ENCODE results near the gene LAD1. TPM values are rescaled to one million over a fixed set of nuclear protein-coding genes. Genes with fewer than 3 reads are reported as not detected.

Gene LAD1
- total and polyA plus RNA-seq, 2 of the 13 experiments (the other 11 are each of a cell fraction or from before 2014, with no cell fraction given), result 10.8 to 65.6 TPM

DNA sequence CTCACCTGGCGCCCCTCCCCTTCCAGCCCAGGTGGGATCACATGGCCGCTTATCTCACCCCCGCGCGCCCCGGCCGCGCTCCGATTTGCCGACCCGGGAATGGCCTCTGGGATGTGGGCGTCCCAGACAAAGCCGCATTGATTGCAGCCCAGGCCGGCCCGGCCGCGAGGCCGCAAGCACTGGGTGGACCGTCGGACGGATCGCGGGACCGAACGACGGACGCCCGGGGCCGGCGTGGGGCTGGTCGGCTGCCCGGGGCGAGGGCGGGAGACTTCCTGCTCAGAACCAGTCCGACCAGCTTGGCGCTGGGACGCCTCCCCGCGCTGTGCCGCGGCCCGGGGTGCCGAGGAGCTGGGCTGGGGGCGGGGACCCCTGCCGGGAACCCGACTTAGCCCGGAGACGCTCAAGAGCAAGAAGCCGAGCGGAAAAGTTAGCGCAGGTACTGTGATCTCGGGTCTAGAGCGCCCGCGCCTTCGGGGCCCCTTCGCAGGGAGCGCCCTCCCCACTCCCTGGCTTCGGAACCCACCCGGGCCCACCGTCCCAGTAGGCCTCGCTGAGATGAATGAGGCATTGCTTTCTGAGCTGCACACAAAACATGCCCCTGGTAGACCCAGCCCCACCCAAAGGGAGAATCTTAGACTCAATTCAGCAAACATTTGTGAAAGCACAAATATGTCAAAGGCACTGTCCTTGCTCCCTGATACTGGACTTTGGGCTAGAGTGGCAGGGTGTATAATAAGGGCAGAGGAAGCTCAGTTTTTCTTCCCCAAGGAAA lies 415 bp upstream of the LAD1 start (continued):
- TF ChIP-seq KLF13 (CRISPR knock-in tag; IDR thresholded peaks at IDR 0.05) (no peak), ZNF136 (CRISPR knock-in tag; IDR thresholded peaks at IDR 0.05; ENCODE audit: low read depth) (no peak), PHF8 (CRISPR knock-in tag; IDR thresholded peaks at IDR 0.05) (peak; percentile 81), ZNF335 (CRISPR knock-in tag; IDR thresholded peaks at IDR 0.05) (no peak), STAT5B (CRISPR knock-in tag; IDR thresholded peaks at IDR 0.05) (no peak), ZC3H13 (CRISPR knock-in tag; IDR thresholded peaks at IDR 0.05) (no peak; the same call in 1 of the 2 replicates), NR2C2 (CRISPR knock-in tag; IDR thresholded peaks at IDR 0.05; ENCODE audit: borderline replicate concordance) (peak; percentile 22; the same call in 1 of the 2 replicates), ZNF883 (CRISPR knock-in tag; IDR thresholded peaks at IDR 0.05; ENCODE audit: not compliant biosample characterization) (peak; percentile 66), TSC22D2 (CRISPR knock-in tag; IDR thresholded peaks at IDR 0.05; ENCODE audit: borderline replicate concordance) (no peak; the same call in 1 of the 2 replicates), ZNF121 (CRISPR knock-in tag; IDR thresholded peaks at IDR 0.05) (peak; percentile 56; the same call in 1 of the 2 replicates), GPN1 (CRISPR knock-in tag; IDR thresholded peaks at IDR 0.05; ENCODE audit: borderline replicate concordance) (no peak), ATRX (CRISPR knock-in tag; IDR thresholded peaks at IDR 0.05; ENCODE audit: borderline replicate concordance) (no peak), ZFP37 (CRISPR knock-in tag; IDR thresholded peaks at IDR 0.05; ENCODE audit: borderline replicate concordance) (no peak), ERF (CRISPR knock-in tag; IDR thresholded peaks at IDR 0.05) (no peak; the same call in none of the 2 replicates), HOXA7 (CRISPR knock-in tag; IDR thresholded peaks at IDR 0.05) (no peak), AKAP8 (CRISPR knock-in tag; IDR thresholded peaks at IDR 0.05) (peak; percentile 71; the same call in 1 of the 2 replicates), SMARCC2 (IDR thresholded peaks at IDR 0.05) (no peak), HNF4A (CRISPR knock-in tag; IDR thresholded peaks at IDR 0.05) (peak; percentile 87), ZNF703 (CRISPR knock-in tag; IDR thresholded peaks at IDR 0.05; ENCODE audit: borderline replicate concordance) (no peak; the same call in 1 of the 2 replicates), ZBTB20 (CRISPR knock-in tag; IDR thresholded peaks at IDR 0.05; ENCODE audit: borderline replicate concordance, low read depth) (no peak), ZNF589 (CRISPR knock-in tag; conservative IDR thresholded peaks at IDR 0.05) (no peak), NKX3-1 (CRISPR knock-in tag; IDR thresholded peaks at IDR 0.05) (peak; percentile 66; the same call in 1 of the 2 replicates)
- TF ChIP-seq, protein P1, sequence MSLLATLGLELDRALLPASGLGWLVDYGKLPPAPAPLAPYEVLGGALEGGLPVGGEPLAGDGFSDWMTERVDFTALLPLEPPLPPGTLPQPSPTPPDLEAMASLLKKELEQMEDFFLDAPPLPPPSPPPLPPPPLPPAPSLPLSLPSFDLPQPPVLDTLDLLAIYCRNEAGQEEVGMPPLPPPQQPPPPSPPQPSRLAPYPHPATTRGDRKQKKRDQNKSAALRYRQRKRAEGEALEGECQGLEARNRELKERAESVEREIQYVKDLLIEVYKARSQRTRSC (CRISPR knock-in tag; IDR thresholded peaks at IDR 0.05; ENCODE audit: low read depth), result no peak
- TF ChIP-seq, protein P2, sequence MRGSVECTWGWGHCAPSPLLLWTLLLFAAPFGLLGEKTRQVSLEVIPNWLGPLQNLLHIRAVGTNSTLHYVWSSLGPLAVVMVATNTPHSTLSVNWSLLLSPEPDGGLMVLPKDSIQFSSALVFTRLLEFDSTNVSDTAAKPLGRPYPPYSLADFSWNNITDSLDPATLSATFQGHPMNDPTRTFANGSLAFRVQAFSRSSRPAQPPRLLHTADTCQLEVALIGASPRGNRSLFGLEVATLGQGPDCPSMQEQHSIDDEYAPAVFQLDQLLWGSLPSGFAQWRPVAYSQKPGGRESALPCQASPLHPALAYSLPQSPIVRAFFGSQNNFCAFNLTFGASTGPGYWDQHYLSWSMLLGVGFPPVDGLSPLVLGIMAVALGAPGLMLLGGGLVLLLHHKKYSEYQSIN (CRISPR knock-in tag; IDR thresholded peaks at IDR 0.05; ENCODE audit: borderline replicate concordance), result no peak
- TF ChIP-seq, protein P3, sequence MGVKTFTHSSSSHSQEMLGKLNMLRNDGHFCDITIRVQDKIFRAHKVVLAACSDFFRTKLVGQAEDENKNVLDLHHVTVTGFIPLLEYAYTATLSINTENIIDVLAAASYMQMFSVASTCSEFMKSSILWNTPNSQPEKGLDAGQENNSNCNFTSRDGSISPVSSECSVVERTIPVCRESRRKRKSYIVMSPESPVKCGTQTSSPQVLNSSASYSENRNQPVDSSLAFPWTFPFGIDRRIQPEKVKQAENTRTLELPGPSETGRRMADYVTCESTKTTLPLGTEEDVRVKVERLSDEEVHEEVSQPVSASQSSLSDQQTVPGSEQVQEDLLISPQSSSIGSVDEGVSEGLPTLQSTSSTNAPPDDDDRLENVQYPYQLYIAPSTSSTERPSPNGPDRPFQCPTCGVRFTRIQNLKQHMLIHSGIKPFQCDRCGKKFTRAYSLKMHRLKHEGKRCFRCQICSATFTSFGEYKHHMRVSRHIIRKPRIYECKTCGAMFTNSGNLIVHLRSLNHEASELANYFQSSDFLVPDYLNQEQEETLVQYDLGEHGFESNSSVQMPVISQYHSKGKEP (CRISPR knock-in tag; IDR thresholded peaks at IDR 0.05), result no peak

Measured in HepG2 (cell line).